ENCODE measurements around the gene PLCD1.

GRCh38 chr3:37999836-38000235 is 29.6 kb downstream of the PLCD1 start:
- TF ChIP-seq CTCF (IDR thresholded peaks at IDR 0.05; ENCODE audit: insufficient read depth, low read depth, low read length) (no peak), EZH2 (IDR thresholded peaks at IDR 0.05; ENCODE audit: insufficient read depth, low read length) (no peak)
